ENCODE measurements around the gene ENTREP1. TPM values are rescaled to one million over a fixed set of nuclear protein-coding genes. Genes with fewer than 3 reads are reported as not detected.

ENTREP1 gene
- total and polyA plus RNA-seq, 10 donors, result 0.61 to 2.6 (median 1.2) TPM

DNA sequence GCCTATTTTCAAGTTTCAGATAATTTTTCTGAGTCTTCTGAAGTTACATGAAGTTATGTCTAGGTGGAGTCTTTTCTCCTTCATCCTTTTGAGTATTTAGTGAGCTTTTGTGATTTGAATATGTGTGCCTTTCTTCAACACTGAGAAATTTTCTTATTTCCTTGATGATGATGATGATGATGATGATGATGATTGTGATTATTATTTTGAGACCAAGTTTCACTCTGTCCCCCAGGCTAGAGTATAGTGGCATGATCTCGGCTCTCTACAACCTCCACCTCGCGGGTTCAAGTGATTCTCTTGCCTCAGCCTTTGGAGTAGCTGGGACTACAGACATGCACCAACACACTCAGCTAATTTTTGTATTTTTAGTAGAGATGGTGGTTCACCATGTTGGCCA lies 26.2 kb downstream of the ENTREP1 start:
- H3K27ac ChIP-seq, result no peak overlapping the region
- DNase-seq, result no peak
- H3K36me3 ChIP-seq, result no peaks in the 10 kb centered on the region
- peaks cover 0 to 4% (median 0%) of the 10 kb centered on the region in 7 donors for H3K27me3 ChIP-seq (replicated peaks in 1 of 7)
- WGBS, 5 donors, result 95 to 100% (median 97%) methylated on average over 3 of the region's 3 CpGs
- H3K9me3 ChIP-seq, result no peaks in the 10 kb centered on the region
- no peaks in the 10 kb centered on the region for H3K4me1 ChIP-seq
- TF ChIP-seq POLR2AphosphoS5 (IDR thresholded peaks at IDR 0.05) (no peak), POLR2A (IDR thresholded peaks at IDR 0.05) (no peak)
- TF ChIP-seq, protein P1, sequence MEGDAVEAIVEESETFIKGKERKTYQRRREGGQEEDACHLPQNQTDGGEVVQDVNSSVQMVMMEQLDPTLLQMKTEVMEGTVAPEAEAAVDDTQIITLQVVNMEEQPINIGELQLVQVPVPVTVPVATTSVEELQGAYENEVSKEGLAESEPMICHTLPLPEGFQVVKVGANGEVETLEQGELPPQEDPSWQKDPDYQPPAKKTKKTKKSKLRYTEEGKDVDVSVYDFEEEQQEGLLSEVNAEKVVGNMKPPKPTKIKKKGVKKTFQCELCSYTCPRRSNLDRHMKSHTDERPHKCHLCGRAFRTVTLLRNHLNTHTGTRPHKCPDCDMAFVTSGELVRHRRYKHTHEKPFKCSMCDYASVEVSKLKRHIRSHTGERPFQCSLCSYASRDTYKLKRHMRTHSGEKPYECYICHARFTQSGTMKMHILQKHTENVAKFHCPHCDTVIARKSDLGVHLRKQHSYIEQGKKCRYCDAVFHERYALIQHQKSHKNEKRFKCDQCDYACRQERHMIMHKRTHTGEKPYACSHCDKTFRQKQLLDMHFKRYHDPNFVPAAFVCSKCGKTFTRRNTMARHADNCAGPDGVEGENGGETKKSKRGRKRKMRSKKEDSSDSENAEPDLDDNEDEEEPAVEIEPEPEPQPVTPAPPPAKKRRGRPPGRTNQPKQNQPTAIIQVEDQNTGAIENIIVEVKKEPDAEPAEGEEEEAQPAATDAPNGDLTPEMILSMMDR (IDR thresholded peaks at IDR 0.05 in 8 of 11, conservative IDR thresholded peaks at IDR 0.05 in 3 of 11), result no peak
- H3K4me3 ChIP-seq, result no peak overlapping the region
- intact Hi-C loops (cut with DNase I; ENCODE audit: low total_unique reads), result no loop called here

DNA sequence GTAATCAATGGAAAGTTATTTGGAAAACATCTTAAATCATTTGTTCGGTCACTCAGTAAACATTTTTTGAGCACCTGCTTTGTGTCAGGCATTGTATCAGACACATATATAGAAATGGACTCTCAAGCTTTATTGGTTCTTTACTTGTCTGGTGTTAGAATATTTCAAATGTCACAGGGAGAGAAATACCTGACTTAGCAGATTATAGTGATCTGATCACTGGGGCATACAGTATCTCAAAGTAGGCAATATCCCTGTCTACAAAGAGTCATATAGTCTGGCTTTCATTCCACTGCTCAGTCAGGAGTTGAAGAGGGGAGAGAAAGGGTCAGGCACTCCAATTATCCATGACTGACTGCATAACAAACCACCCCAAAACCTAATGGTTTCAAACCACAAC lies 30.2 kb downstream of the ENTREP1 start:
- intact Hi-C loops (cut with DNase I; ENCODE audit: low total_unique reads), result no loop called here
- Histone ChIP-seq H3K27ac (no peak overlapping the region), H3K4me1 (no peaks in the 10 kb centered on the region), H3K27me3 (replicated peaks in 1 of 7) (peaks cover 0 to 4% (median 0%) of the 10 kb centered on the region in 7 donors), H3K4me3 (no peak overlapping the region), H3K9me3 (no peaks in the 10 kb centered on the region), H3K36me3 (no peaks in the 10 kb centered on the region)
- TF ChIP-seq POLR2AphosphoS5 (IDR thresholded peaks at IDR 0.05), result no peak
- TF ChIP-seq, protein P1 (IDR thresholded peaks at IDR 0.05 in 8 of 11, conservative IDR thresholded peaks at IDR 0.05 in 3 of 11), result no peak
- TF ChIP-seq POLR2A (IDR thresholded peaks at IDR 0.05), result no peak
- 94 to 98% (median 97%) methylated on average over 1 of the region's 1 CpG for WGBS, 5 donors
- DNase-seq, result no peak

DNA sequence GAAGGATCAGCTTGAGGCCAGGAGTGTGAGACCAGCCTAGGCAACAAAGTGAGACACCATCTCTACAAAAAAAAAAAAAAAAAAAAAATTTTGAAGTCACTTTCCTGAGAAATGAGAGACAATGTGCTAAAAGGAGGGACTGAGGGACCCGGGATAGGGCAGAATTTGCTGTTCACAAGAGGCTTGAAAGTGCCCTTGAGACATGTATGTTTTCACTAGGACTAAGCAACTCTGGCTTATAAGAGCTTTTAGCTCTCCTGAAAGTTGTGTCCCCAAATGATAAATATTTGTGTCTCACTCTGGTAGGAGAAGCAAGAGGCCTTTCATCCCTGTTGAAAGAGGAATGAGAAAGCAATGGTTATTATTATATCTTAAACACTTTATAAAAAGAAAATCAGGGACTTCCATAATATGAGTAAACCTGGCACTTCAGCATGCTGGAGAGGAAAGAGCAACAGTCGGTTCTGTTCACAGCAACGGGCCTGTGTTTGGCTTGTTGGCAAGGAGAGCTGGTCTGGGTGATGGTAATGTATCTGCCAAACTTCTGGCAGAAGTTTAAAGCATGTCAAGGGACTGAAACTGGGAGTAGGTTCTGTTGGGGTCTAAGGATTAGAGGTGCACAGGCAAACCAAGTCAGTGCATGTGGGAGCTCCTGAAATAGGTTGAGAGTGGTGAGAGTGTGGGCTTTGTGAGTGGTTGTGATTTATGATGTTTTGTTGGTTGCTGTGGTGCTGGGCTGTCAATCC lies 32.2 kb downstream of the ENTREP1 start:
- no peak overlapping the region for H3K27ac ChIP-seq
- no peaks in the 10 kb centered on the region for H3K4me1 ChIP-seq
- H3K36me3 ChIP-seq, result no peaks in the 10 kb centered on the region
- H3K27me3 ChIP-seq (replicated peaks in 1 of 7), result peaks cover 0 to 4% (median 0%) of the 10 kb centered on the region in 7 donors
- intact Hi-C loops (cut with DNase I; ENCODE audit: low total_unique reads), result no loop called here
- H3K9me3 ChIP-seq, result no peaks in the 10 kb centered on the region
- DNase-seq, result no peak
- 68 to 88% (median 76%) methylated on average over 3 of the region's 3 CpGs for WGBS, 5 donors
- H3K4me3 ChIP-seq, result no peak overlapping the region
- TF ChIP-seq POLR2A (IDR thresholded peaks at IDR 0.05) (no peak), POLR2AphosphoS5 (IDR thresholded peaks at IDR 0.05) (no peak)
- TF ChIP-seq, protein P1 (IDR thresholded peaks at IDR 0.05 in 8 of 11, conservative IDR thresholded peaks at IDR 0.05 in 3 of 11), result no peak

- Histone ChIP-seq H3K4me3 (no peak overlapping the region), H3K9me3 (no peaks in the 10 kb centered on the region), H3K36me3 (no peaks in the 10 kb centered on the region), H3K27me3 (replicated peaks in 1 of 7) (peaks cover 0 to 4% (median 0%) of the 10 kb centered on the region in 7 donors), H3K27ac (no peak overlapping the region), H3K4me1 (no peaks in the 10 kb centered on the region)
- no peak for DNase-seq
- 80 to 91% (median 87%) methylated on average over 4 of the region's 4 CpGs for WGBS, 5 donors
- intact Hi-C loops (cut with DNase I; ENCODE audit: low total_unique reads), result no loop called here
- no peak for TF ChIP-seq POLR2AphosphoS5 (IDR thresholded peaks at IDR 0.05)
- TF ChIP-seq, protein P1 (IDR thresholded peaks at IDR 0.05 in 8 of 11, conservative IDR thresholded peaks at IDR 0.05 in 3 of 11), result no peak
- TF ChIP-seq POLR2A (IDR thresholded peaks at IDR 0.05), result no peak
Measured at GRCh38 chr9:69357821-69358220, 32.8 kb downstream of the ENTREP1 start.
